ENCODE results near the gene AGAP1.
A peak's percentile ranks its signal among the peaks of the same experiment; 100 is the strongest.
"Not testable (repeated sequence)": the region's sequence is repeated elsewhere in the genome, so short reads cannot be mapped to it uniquely, and the experiment has no call there.

The AGAP1 gene

GRCh38 chr2:235734688-235735231 is 240.9 kb downstream of the AGAP1 start:
- DNase-seq (ENCODE audit: low read depth, low spot score), result no peak

GRCh38 chr2:235737396-235737795 is 243.6 kb downstream of the AGAP1 start:
- no peak for DNase-seq (ENCODE audit: low read depth, low spot score)

DNA sequence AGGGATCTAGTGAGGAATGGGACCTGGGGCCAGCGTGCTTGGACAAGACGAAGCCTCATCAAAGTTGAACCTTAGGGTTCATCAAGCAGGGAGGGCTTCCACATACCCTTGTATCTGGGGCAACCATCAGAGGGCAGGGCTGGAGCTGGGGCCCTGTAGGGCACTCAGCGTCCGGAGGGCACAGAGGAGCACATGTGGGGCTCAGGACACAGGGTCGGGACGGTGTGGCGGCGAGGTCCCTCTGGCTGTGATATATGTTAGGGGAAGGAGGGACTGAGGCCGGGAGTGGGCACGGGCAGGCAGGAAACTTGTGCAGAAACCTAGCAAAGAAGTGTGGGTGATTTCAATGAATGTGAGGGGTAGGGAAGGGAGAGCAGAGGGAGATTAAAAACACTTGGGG is 244.0 kb downstream of the AGAP1 start:
- no peak for DNase-seq (ENCODE audit: low read depth, low spot score)

DNA sequence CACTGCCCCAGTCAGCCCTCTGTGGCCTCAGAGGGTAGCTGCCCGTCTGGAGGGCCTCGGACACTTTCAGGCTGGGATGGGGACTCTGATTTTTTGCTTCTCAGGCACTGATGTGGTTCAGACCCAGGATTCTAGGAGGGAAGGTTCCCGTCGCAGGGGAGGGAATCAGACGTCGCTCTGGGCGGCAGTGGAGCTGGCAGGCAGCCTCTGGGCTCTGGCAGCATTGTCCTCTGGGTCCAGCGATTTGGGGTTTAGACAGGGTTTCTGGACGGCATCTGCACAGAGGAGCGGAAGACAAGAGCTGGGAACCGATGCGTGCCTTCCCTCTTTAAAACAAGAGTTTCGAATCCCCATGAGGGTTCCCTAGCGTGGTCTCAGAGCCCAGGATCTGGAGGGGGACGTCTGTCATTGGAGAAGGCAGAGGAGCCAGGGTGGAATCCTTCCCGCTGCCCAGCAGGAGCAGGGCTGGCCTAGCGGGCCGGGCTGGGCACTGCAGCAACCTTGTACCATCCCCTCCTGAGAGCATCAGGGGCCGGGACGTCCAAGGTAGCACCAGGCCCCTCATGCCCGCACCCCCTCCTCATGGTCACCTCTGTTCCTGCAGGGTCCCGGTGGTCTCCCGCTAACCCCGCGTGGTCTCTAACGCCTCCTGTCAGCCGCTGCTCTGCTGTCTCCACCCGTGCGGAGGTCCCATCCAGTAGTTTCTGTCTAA is 246.0 kb downstream of the AGAP1 start:
- no peak for DNase-seq (ENCODE audit: low read depth, low spot score)

GRCh38 chr2:235740821-235741220 is 247.0 kb downstream of the AGAP1 start:
- no peak for DNase-seq (ENCODE audit: low read depth, low spot score)

DNA sequence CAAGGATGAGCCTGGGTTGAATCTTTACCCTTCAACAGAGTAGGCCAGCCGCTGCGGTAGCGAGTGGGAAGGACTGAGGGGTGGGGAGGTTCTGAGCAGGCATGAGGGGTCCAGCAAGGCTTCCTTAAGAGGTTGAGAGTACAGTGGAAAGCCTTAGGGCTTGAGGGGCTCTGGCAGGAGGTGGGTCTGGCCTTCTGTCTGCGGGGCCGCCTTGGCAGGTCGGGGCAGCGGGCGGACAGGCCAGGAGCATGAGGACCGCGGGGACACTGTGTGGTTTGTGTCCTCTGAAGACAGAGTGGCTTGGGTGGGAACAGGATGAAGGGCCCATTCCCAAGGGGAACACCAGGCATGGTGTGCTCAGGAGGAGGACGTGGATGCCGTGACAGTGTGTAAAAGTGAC is 250.3 kb downstream of the AGAP1 start:
- DNase-seq (ENCODE audit: low read depth, low spot score), result no peak

GRCh38 chr2:235745597-235745996 is 251.8 kb downstream of the AGAP1 start:
- DNase-seq (ENCODE audit: low read depth, low spot score), result no peak

DNA sequence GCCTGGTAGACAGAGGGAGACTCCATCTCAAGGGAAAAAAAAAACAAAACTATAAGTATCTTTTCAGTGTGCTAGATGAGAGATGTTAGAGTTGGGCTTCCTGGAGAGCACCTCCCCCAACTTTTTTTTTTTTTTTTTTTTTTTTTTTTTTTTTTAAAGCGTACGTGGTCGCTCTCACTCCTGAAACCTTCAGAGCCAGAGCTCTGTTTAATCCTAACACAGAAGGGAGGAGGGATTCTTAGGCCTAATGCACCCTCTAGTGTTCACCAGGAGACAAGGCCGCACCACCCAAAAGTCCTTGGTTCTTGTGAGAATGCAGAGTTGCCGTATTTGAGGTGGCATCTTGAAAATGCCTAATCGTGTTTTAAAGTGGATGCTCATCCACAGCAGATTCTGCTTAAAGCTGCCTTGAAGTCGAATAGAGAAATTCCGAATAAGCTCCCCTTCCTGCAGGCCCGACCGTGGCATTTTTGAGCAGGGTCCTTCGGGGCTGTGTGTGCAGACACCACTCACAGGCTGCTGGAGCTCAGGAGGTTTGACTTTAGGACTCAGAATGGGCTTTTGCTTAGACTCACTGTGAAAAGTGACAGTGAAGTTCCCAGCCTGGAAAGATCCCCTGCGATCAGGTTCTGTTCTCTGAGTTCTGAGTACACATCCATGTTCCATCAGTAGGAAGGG is 252.6 kb downstream of the AGAP1 start:
- DNase-seq (ENCODE audit: low read depth, low spot score), result peak; percentile 65

DNA sequence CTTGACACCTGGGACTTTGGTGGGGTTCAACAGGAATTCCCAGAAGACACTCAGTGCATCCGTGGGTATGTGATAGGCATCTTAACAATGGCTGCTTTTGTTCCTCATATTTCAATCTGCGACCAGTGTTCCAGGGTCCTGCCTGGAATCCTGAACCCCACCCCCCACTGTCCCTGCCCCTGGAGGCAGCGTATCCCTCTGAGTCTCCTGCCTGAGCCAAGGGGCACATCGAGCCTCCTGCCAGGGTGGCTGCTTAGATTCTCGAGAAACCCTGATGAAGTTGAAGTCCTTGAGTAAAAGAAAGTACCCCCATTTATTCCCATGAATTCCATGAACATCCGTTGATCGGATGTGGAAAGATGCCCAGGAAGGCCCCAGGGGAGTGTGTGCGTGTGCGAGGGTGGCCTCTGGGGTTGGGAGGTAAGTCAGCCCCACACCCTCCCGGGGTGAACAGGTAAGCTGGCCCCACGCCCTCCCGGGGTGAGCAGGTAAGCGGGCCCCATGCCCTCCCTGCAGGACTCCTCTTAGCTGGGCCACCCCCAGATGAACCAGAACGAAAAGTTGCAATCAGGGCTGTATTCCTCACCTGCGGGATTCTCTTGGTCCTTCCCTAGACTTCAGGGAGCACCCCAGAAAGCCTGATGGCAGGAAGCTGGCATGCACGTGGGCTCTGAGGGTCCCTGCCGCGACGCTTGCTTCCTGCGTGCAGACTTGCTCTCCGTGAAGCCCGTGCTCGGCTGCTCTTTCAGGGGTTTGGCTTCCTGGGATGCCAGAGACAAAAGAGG is 253.3 kb downstream of the AGAP1 start:
- DNase-seq (ENCODE audit: low read depth, low spot score), result no peak

DNA sequence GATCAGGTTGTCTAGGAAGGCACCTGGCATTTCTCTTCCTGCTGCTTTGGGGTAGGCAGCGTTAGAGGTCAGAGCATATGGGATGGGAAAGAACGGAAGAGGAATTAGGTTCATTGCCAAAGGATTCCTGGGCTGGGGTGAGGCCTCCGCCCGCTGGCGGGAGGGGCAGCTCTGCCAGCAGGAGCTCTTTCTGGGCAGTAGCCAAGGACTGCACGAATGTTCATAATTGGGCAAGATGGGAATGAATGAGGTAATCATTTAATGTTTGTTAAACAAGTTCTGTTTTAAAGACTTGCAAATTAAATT is 253.9 kb downstream of the AGAP1 start:
- no peak for DNase-seq (ENCODE audit: low read depth, low spot score)

- DNase-seq (ENCODE audit: low read depth, low spot score), result no peak
Observed at GRCh38 chr2:235749121-235749770, 255.4 kb downstream of the AGAP1 start.

DNA sequence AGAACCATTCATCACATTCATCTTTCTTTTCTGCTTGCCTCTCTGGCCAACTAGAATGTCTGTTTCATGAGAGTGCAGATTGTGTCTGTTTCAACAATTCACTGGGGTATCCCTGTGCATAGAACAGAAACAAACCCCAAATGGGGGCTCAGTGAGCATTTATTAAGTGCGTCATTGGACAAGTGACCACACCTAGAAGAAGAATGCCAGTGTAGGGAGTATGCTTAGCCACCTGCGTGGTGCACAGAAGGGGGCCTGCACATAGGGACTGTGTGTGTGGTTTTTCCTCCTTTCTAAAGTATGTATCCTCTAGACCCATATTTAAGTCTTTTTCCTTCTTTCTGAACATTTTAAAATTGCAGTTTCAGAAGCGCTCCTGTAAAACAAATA is 255.9 kb downstream of the AGAP1 start:
- DNase-seq (ENCODE audit: low read depth, low spot score), result no peak

DNA sequence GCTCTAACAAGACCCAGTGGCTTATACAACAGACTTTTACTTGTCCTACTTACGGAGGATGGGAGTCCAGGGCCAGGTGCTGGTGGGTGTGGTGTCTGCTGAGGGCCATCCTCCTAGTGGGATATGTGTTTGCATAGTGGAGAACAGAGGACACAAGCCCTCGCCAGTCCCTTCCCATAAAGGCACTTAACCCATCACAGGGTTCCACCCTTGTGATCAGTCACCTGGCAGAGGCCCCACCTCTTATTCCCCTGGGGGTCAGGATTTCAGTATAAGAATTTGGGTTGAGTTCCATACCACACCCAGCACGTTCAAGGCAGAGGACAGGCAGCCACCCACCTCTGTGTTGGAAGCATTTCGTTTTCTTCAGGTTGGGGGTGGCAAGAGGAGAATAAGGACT is 259.0 kb downstream of the AGAP1 start:
- DNase-seq (ENCODE audit: low read depth, low spot score), result no peak

GRCh38 chr2:235754357-235755207 is 260.7 kb downstream of the AGAP1 start:
- DNase-seq (ENCODE audit: low read depth, low spot score), result no peak

- no peak for DNase-seq (ENCODE audit: low read depth, low spot score)
Observed at GRCh38 chr2:235756491-235756890, 262.6 kb downstream of the AGAP1 start.

DNA sequence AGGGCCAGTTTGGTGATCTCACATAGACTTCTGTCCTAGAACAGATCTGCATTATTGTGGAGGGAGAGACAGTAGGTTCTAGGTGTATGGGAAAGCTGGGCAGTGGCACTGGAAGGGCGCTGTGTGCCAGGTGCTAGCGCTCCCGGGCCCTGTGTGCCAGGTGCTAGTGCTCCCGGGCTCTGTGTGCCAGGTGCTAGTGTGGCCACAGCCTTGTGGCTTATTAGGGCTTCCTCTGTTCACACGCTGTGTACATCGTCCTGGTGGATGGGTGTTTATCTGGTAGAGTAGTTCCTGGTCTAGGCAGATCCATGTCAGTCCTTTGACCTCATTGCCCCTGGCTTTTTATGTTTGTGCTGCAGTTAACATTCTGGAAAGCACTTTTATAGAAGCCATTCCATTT is 263.4 kb downstream of the AGAP1 start:
- DNase-seq (ENCODE audit: low read depth, low spot score), result no peak

GRCh38 chr2:235757640-235758039 is 263.8 kb downstream of the AGAP1 start:
- no peak for DNase-seq (ENCODE audit: low read depth, low spot score)

DNA sequence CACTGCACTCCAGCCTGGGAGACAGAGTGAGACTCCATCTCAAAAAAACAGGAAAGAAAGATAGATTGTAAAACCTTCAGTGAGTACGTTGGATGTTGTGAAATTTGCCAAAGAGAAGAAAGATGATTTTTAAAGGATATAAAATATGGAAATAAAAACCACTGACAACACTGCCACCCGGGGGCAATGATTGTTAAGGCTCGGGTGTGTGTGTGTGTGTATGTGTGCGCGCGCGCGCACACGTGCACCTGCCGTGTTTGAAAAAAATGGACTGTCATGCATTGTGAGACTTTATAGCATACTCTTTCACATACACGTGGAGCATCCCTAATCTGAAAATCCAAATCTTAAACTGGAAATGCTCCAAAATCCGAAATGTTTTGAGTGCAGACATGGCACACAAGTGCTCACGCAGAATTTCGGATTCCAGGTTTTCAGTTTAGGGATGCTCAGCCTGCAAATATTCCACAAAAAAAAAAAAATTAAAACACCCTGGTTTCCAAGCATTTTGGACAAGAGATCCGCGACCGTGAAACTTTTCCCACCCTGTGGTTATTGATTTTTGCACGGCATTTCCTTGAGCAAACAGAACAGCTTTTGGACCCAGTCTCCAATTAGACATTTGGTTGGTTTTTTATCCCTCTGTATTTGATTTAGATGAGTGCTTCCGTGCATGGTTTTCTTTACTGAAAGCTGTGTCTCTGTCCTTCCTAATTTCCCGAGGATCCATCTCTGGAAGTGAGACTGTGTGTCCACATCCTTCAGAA is 269.2 kb downstream of the AGAP1 start:
- DNase-seq (ENCODE audit: low read depth, low spot score), result no peak

DNA sequence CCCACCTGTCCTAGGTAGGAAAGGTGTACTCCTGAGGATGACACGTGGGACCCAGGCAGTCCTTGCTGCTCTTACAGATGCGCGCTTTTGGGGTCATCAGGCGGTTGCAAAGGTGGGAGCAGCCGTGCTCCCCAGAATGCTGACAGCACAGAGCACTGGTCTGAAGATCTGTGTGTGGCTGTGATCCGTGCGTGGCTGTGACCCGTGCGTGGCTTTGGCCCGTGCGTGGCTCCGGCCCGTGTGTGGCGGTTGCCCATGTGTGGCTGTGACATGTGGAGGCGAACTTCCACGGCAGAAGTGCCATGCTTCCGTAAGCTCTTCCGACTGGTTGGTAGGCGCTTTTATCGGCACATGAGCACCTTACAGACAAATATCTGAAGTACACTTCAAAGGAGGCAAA is 270.0 kb downstream of the AGAP1 start:
- DNase-seq (ENCODE audit: low read depth, low spot score), result no peak

- not testable (repeated sequence) for DNase-seq (ENCODE audit: low read depth, low spot score)
Observed at GRCh38 chr2:235764478-235764877, 270.6 kb downstream of the AGAP1 start.
